Keratinocyte (primary cell): ENCODE measurements around the gene CACNA1S. TPM values are rescaled to one million over a fixed set of nuclear protein-coding genes. Genes with fewer than 3 reads are reported as not detected.

Experiments
- DNase-seq: peaks from one replicate; pipeline ENCODE4 v3.0.0-alpha.2; 2011; ENCODE audit warnings: low read depth, missing footprints, low spot score
- FAIRE-seq: peaks from 2 replicates; lab custom pipeline; 2011; peaks lifted over from hg19 to GRCh38; lab: Jason Lieb, UNC
- H2AFZ ChIP-seq: 2 replicates; pipeline ENCODE4 v1.6.0; 2012; ENCODE audit warnings: low read length, control low read depth, inconsistent platforms; ENCODE audit not compliant: control insufficient read depth
- H3K27ac ChIP-seq: 2 replicates; pipeline ENCODE4 v1.5.1; 2011; ENCODE audit warnings: low read length; ENCODE audit not compliant: control insufficient read depth, insufficient read depth
- H3K27me3 ChIP-seq: 3 replicates; pipeline ENCODE4 v1.6.0; 2011; ENCODE audit warnings: low read length; ENCODE audit not compliant: control insufficient read depth, insufficient read depth; ENCODE audit errors: extremely low read depth
- H3K36me3 ChIP-seq, 2 experiments: 2 replicates in 1 of 2; 3 replicates in 1 of 2; pipeline ENCODE4 v1.5.1; 2011; ENCODE audit warnings: low read length in 2 of 2, mild to moderate bottlenecking in 1 of 2; ENCODE audit not compliant: control insufficient read depth in 2 of 2, insufficient read depth in 2 of 2; ENCODE audit errors: extremely low read depth in 1 of 2
- H3K4me1 ChIP-seq: 3 replicates; pipeline ENCODE4 v1.5.1; 2011; ENCODE audit warnings: low read length; ENCODE audit not compliant: control insufficient read depth, insufficient read depth; ENCODE audit errors: extremely low read depth
- H3K4me2 ChIP-seq: 3 replicates; pipeline ENCODE4 v1.6.0; 2011; ENCODE audit warnings: low read depth, low read length; ENCODE audit not compliant: control insufficient read depth, insufficient read depth; ENCODE audit errors: extremely low read depth
- H3K4me3 ChIP-seq, 3 experiments: fragments of 200-600 bp in 1 of 3; sonication (generic) in 1 of 3; 2 replicates in 2 of 3; 3 replicates in 1 of 3; pipeline ENCODE4 v1.5.1; 2011 to 2016; ENCODE audit warnings: low read length in 3 of 3, mild to moderate bottlenecking in 3 of 3, control low read depth in 2 of 3, inconsistent platforms in 1 of 3, low read depth in 1 of 3, mixed read lengths in 1 of 3, mixed run types in 1 of 3, moderate library complexity in 1 of 3; ENCODE audit not compliant: control insufficient read depth in 2 of 3, insufficient read depth in 2 of 3; ENCODE audit errors: extremely low read depth in 1 of 3
- H3K79me2 ChIP-seq: 2 replicates; pipeline ENCODE4 v1.6.0; 2012; ENCODE audit warnings: low read length; ENCODE audit not compliant: control insufficient read depth, insufficient read depth
- H3K9ac ChIP-seq: 3 replicates; pipeline ENCODE4 v1.6.0; 2011; ENCODE audit warnings: low read length; ENCODE audit not compliant: control insufficient read depth, insufficient read depth; ENCODE audit errors: extremely low read depth
- H3K9me1 ChIP-seq: 3 replicates; pipeline ENCODE4 v1.6.0; 2011; ENCODE audit warnings: low read length; ENCODE audit not compliant: control insufficient read depth, insufficient read depth; ENCODE audit errors: extremely low read depth
- H3K9me3 ChIP-seq: 2 replicates; pipeline ENCODE4 v1.5.1; 2012; ENCODE audit warnings: low read depth, low read length; ENCODE audit not compliant: control insufficient read depth
- H4K20me1 ChIP-seq: 3 replicates; pipeline ENCODE4 v1.6.0; 2011; ENCODE audit warnings: low read length; ENCODE audit not compliant: control insufficient read depth, insufficient read depth; ENCODE audit errors: extremely low read depth
- CTCF ChIP-seq, 3 experiments: IDR thresholded peaks in 1 of 3; conservative IDR thresholded peaks in 1 of 3; optimal IDR thresholded peaks in 1 of 3; 2 replicates in 2 of 3; 3 replicates in 1 of 3; pipeline versions ENCODE3 to v1.5.1; 2011; ENCODE audit warnings: low read length in 3 of 3, mild to moderate bottlenecking in 3 of 3, moderate library complexity in 2 of 3, control low read depth in 1 of 3, inconsistent platforms in 1 of 3; ENCODE audit not compliant: insufficient read depth in 2 of 3; ENCODE audit errors: extremely low read depth in 1 of 3
- EZH2 ChIP-seq: IDR thresholded peaks from one replicate; pipeline ENCODE4 v1.6.1; 2012; ENCODE audit warnings: inconsistent platforms, mild to moderate bottlenecking, low read length, moderate library complexity
- dilution Hi-C: fragments of 300-500 bp; cut with MboI; formaldehyde crosslinking; loops from one replicate; pipeline ENCODE4 v1.7.0; 2020; ENCODE audit warnings: low sequenced_read_pairs; ENCODE audit not compliant: extremely low pct_ligation_motif_present
- polyA plus RNA-seq, 5 experiments: library from polyadenylated mRNA; depleted of rRNA in 3 of 5; stranded (reverse) in 3 of 5; stranded (forward) in 1 of 5; unstranded in 1 of 5; fragments of >200 nt; gene quantifications; 1 replicate in 1 of 5; 2 replicates in 3 of 5; 3 replicates in 1 of 5; pipeline versions ENCODE4 v1.2.1 to v1.2.3, GENCODE V29; 2011 to 2012; ENCODE audit warnings: missing spikeins in 2 of 5, low read depth in 1 of 5, low replicate concordance in 1 of 5

CACNA1S gene
- polyA plus RNA-seq, 1 donor (not counting 4 experiments of a cell fraction or from before 2014, with no cell fraction given): not detected

GRCh38 chr1:201111156-201111555, 1.1 kb downstream of the CACNA1S start:
- no peaks in the 10 kb centered on the region for H3K36me3 ChIP-seq
- H3K79me2 ChIP-seq: no peaks in the 10 kb centered on the region
- no peak for FAIRE-seq
- no peaks in the 10 kb centered on the region for H3K9me1 ChIP-seq
- dilution Hi-C loops: no loop called here
- H3K4me1 ChIP-seq: no peaks in the 10 kb centered on the region
- no peak for DNase-seq
- peaks cover 23% of the 10 kb centered on the region for H3K27me3 ChIP-seq
- H3K4me2 ChIP-seq: no peak overlapping the region
- H2AFZ ChIP-seq: no peak overlapping the region
- H3K9ac ChIP-seq: no peak overlapping the region
- no peak for TF ChIP-seq EZH2
- no peak for TF ChIP-seq CTCF (optimal IDR thresholded peaks at IDR 0.05 in 1 of 3, IDR thresholded peaks at IDR 0.05 in 1 of 3, conservative IDR thresholded peaks at IDR 0.05 in 1 of 3; ENCODE audit: extremely low read depth in 1 of 3, insufficient read depth in 2 of 3, low read length in 3 of 3)
- H4K20me1 ChIP-seq: no peaks in the 10 kb centered on the region
- H3K9me3 ChIP-seq: no peaks in the 10 kb centered on the region
- H3K4me3 ChIP-seq: no peak overlapping the region
- H3K27ac ChIP-seq: no peak overlapping the region

GRCh38 chr1:201110616-201111015, 1.6 kb downstream of the CACNA1S start:
- FAIRE-seq (no peak), DNase-seq (no peak)
- Histone ChIP-seq H3K79me2 (no peaks in the 10 kb centered on the region), H3K4me1 (no peaks in the 10 kb centered on the region), H3K36me3 (no peaks in the 10 kb centered on the region), H3K27ac (no peak overlapping the region), H4K20me1 (no peaks in the 10 kb centered on the region), H3K4me2 (no peak overlapping the region), H3K4me3 (no peak overlapping the region), H3K9me3 (no peaks in the 10 kb centered on the region), H3K27me3 (peaks cover 19% of the 10 kb centered on the region), H3K9me1 (no peaks in the 10 kb centered on the region), H3K9ac (no peak overlapping the region), H2AFZ (no peak overlapping the region)
- dilution Hi-C loops: no loop called here
- TF ChIP-seq CTCF (optimal IDR thresholded peaks at IDR 0.05 in 1 of 3, IDR thresholded peaks at IDR 0.05 in 1 of 3, conservative IDR thresholded peaks at IDR 0.05 in 1 of 3; ENCODE audit: extremely low read depth in 1 of 3, insufficient read depth in 2 of 3, low read length in 3 of 3) (no peak), EZH2 (no peak)
